ENCODE measurements around the gene GPC6. TPM values are rescaled to one million over a fixed set of nuclear protein-coding genes. Genes with fewer than 3 reads are reported as not detected.

The GPC6 gene
- total RNA-seq, 2 donors from 2014 or later = 3.4 to 5.3 TPM

GRCh38 chr13:94387047-94387446 is 1160.4 kb downstream of the GPC6 start:
- no peaks in the 10 kb centered on the region for H3K4me1 ChIP-seq (replicated peaks)
- TF ChIP-seq POLR2AphosphoS5 (IDR thresholded peaks at IDR 0.05) = no peak
- TF ChIP-seq POLR2A (IDR thresholded peaks at IDR 0.05) = no peak
- H3K4me3 ChIP-seq = no peak overlapping the region
- H3K27ac ChIP-seq = no peak overlapping the region
- no peaks in the 10 kb centered on the region for H3K36me3 ChIP-seq
- no peak for DNase-seq (ENCODE audit: low spot score)
- H3K9me3 ChIP-seq = no peaks in the 10 kb centered on the region
- intact Hi-C loops (cut with DNase I) = no loop called here
- H3K27me3 ChIP-seq (replicated peaks; ENCODE audit: insufficient read depth) = no peaks in the 10 kb centered on the region

GRCh38 chr13:94389604-94390351 is 1163.2 kb downstream of the GPC6 start:
- Histone ChIP-seq H3K9me3 (no peaks in the 10 kb centered on the region), H3K27me3 (replicated peaks; ENCODE audit: insufficient read depth) (no peaks in the 10 kb centered on the region), H3K36me3 (no peaks in the 10 kb centered on the region), H3K4me1 (replicated peaks) (no peaks in the 10 kb centered on the region), H3K4me3 (no peak overlapping the region), H3K27ac (no peak overlapping the region)
- intact Hi-C loops (cut with DNase I) = no loop called here
- 43% methylated on average over 7 of the region's 7 CpGs for WGBS
- DNase-seq (ENCODE audit: low spot score) = no peak
- TF ChIP-seq POLR2AphosphoS5 (IDR thresholded peaks at IDR 0.05) (no peak), POLR2A (IDR thresholded peaks at IDR 0.05) (no peak), CTCF (IDR thresholded peaks at IDR 0.05) (no peak)

- no peaks in the 10 kb centered on the region for H3K4me1 ChIP-seq (replicated peaks)
- intact Hi-C loops (cut with DNase I) = no loop called here
- 41% methylated on average over 2 of the region's 2 CpGs for WGBS
Measured at GRCh38 chr13:94390881-94391280, 1164.3 kb downstream of the GPC6 start.

GRCh38 chr13:94394723-94395122 is 1168.1 kb downstream of the GPC6 start:
- DNase-seq (ENCODE audit: low spot score) = no peak
- Histone ChIP-seq H3K36me3 (no peaks in the 10 kb centered on the region), H3K4me1 (replicated peaks) (no peaks in the 10 kb centered on the region), H3K9me3 (no peaks in the 10 kb centered on the region), H3K4me3 (no peak overlapping the region), H3K27ac (no peak overlapping the region), H3K27me3 (replicated peaks; ENCODE audit: insufficient read depth) (no peaks in the 10 kb centered on the region)
- intact Hi-C loops (cut with DNase I) = no loop called here
- WGBS = 74% methylated on average over 4 of the region's 4 CpGs
- no peak for TF ChIP-seq CTCF (IDR thresholded peaks at IDR 0.05)
- no peak for TF ChIP-seq POLR2A (IDR thresholded peaks at IDR 0.05)
- no peak for TF ChIP-seq POLR2AphosphoS5 (IDR thresholded peaks at IDR 0.05)

More at GRCh38 chr13:94390881-94391280, 1164.3 kb downstream of the GPC6 start:
- Histone ChIP-seq H3K27me3 (replicated peaks; ENCODE audit: insufficient read depth) (no peaks in the 10 kb centered on the region), H3K27ac (no peak overlapping the region), H3K36me3 (no peaks in the 10 kb centered on the region), H3K4me3 (no peak overlapping the region), H3K9me3 (no peaks in the 10 kb centered on the region)
- DNase-seq (ENCODE audit: low spot score) = no peak
- TF ChIP-seq CTCF (IDR thresholded peaks at IDR 0.05) = no peak
- TF ChIP-seq POLR2A (IDR thresholded peaks at IDR 0.05) = no peak
- TF ChIP-seq POLR2AphosphoS5 (IDR thresholded peaks at IDR 0.05) = no peak

- Histone ChIP-seq H3K27ac (no peak overlapping the region), H3K27me3 (replicated peaks; ENCODE audit: insufficient read depth) (no peaks in the 10 kb centered on the region), H3K4me1 (replicated peaks) (no peaks in the 10 kb centered on the region), H3K4me3 (no peak overlapping the region), H3K9me3 (no peaks in the 10 kb centered on the region), H3K36me3 (no peaks in the 10 kb centered on the region)
- WGBS = 75% methylated on average over 5 of the region's 5 CpGs
- intact Hi-C loops (cut with DNase I) = no loop called here
- TF ChIP-seq POLR2AphosphoS5 (IDR thresholded peaks at IDR 0.05) (no peak), CTCF (IDR thresholded peaks at IDR 0.05) (no peak), POLR2A (IDR thresholded peaks at IDR 0.05) (no peak)
- DNase-seq (ENCODE audit: low spot score) = no peak
Measured at GRCh38 chr13:94395860-94396259, 1169.3 kb downstream of the GPC6 start.
